Lower leg skin (tissue), 4 donors: ENCODE results near the gene RNASEH2B. TPM values are rescaled to one million over a fixed set of nuclear protein-coding genes. Genes with fewer than 3 reads are reported as not detected.

Source experiments
- DNase-seq, 2 donors: peaks; one replicate each; pipeline ENCODE4 v3.0.0-alpha.2; 2019; ENCODE audit warnings: low spot score in 2 of 2
- H3K4me3 ChIP-seq: fragments of 200-600 bp; sonication (generic); 2 replicates; pipeline ENCODE4 v1.5.1; 2017; ENCODE audit warnings: mild to moderate bottlenecking, low read depth; ENCODE audit not compliant: poor library complexity, severe bottlenecking
- POLR2A ChIP-seq, 2 donors: fragments of 450-650 bp; IDR thresholded peaks; one replicate each; pipeline ENCODE4 v1.6.1; 2016 to 2017; ENCODE audit warnings: antibody characterized with exemption in 2 of 2, mild to moderate bottlenecking in 1 of 2, moderate library complexity in 1 of 2
- WGBS, 2 donors: methylation state at CpG; one replicate each; pipeline ENCODE4 v1.1.5; 2018; 5-methylcytosine and 5-hydroxymethylcytosine counted together
- intact Hi-C: fragments of 100-400 bp; cut with DNase I; formaldehyde crosslinking; loops from one replicate; pipeline ENCODE4 v1.15.0; 2023; ENCODE audit warnings: low total_unique reads
- total RNA-seq, 4 donors: library from RNA; depleted of rRNA; stranded (reverse); fragments of >200 nt; gene quantifications; one replicate each; pipeline ENCODE4 v1.1.0, GENCODE V29; 2016
- TF ChIP-seq, protein P1 (sequence below), 3 donors: fragments of 450-650 bp; IDR thresholded peaks; one replicate each; pipeline ENCODE4 v1.5.1; 2016; ENCODE audit warnings: antibody characterized with exemption in 3 of 3, mild to moderate bottlenecking in 3 of 3, moderate library complexity in 2 of 3

RNASEH2B gene
- total RNA-seq, 4 donors from 2014 or later = 22.8 to 47.9 (median 25.1) TPM

- WGBS, 2 donors = 60 to 71% methylated on average over 22 of the region's 22 CpGs
- intact Hi-C loops = no loop called here
- DNase-seq = no peak
- TF ChIP-seq, protein P1, sequence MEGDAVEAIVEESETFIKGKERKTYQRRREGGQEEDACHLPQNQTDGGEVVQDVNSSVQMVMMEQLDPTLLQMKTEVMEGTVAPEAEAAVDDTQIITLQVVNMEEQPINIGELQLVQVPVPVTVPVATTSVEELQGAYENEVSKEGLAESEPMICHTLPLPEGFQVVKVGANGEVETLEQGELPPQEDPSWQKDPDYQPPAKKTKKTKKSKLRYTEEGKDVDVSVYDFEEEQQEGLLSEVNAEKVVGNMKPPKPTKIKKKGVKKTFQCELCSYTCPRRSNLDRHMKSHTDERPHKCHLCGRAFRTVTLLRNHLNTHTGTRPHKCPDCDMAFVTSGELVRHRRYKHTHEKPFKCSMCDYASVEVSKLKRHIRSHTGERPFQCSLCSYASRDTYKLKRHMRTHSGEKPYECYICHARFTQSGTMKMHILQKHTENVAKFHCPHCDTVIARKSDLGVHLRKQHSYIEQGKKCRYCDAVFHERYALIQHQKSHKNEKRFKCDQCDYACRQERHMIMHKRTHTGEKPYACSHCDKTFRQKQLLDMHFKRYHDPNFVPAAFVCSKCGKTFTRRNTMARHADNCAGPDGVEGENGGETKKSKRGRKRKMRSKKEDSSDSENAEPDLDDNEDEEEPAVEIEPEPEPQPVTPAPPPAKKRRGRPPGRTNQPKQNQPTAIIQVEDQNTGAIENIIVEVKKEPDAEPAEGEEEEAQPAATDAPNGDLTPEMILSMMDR (IDR thresholded peaks at IDR 0.05) = no peak
- TF ChIP-seq POLR2A (IDR thresholded peaks at IDR 0.05) = no peak
- no peak overlapping the region for H3K4me3 ChIP-seq
These were observed 81.4 kb downstream of the RNASEH2B start for GRCh38 chr13:50990818-50991506.

- 65 to 79% methylated on average over 6 of the region's 6 CpGs for WGBS, 2 donors
- no peak for DNase-seq
- intact Hi-C loops = no loop called here
- TF ChIP-seq, protein P1 (IDR thresholded peaks at IDR 0.05) = no peak
- TF ChIP-seq POLR2A (IDR thresholded peaks at IDR 0.05) = no peak
- no peak overlapping the region for H3K4me3 ChIP-seq
These were observed 82.3 kb downstream of the RNASEH2B start for GRCh38 chr13:50991579-50992521.

DNA sequence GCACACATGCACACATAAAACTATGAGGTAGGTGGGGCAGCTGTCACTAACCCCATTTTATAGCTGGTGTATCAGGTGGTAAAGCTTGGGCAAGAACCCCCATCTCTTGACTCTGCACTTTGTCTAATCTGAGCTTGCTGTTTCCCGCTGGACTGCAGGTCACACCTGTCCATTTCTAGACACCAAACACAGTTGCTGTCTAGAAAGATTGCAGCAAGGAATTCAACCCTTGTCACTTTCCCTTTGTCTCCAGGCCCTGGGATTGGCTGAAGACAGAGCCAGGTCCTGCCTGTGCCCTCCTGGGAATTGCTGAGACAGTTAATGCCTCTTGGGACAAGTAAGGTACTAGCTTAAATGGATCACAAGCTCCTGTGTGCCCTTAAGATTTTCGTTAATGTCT lies 83.8 kb downstream of the RNASEH2B start:
- WGBS, 2 donors = 79 to 82% methylated on average over 2 of the region's 2 CpGs
- DNase-seq = no peak
- intact Hi-C loops = no loop called here
- TF ChIP-seq POLR2A (IDR thresholded peaks at IDR 0.05) = no peak
- TF ChIP-seq, protein P1 (IDR thresholded peaks at IDR 0.05) = no peak
- H3K4me3 ChIP-seq = no peak overlapping the region

- no peak overlapping the region for H3K4me3 ChIP-seq
- 41 to 42% methylated on average over 3 of the region's 3 CpGs for WGBS, 2 donors
- intact Hi-C loops = no loop called here
- TF ChIP-seq, protein P1 (IDR thresholded peaks at IDR 0.05) = no peak
- no peak for TF ChIP-seq POLR2A (IDR thresholded peaks at IDR 0.05)
- DNase-seq = no peak
These were observed 84.3 kb downstream of the RNASEH2B start for GRCh38 chr13:50993934-50994333.

DNA sequence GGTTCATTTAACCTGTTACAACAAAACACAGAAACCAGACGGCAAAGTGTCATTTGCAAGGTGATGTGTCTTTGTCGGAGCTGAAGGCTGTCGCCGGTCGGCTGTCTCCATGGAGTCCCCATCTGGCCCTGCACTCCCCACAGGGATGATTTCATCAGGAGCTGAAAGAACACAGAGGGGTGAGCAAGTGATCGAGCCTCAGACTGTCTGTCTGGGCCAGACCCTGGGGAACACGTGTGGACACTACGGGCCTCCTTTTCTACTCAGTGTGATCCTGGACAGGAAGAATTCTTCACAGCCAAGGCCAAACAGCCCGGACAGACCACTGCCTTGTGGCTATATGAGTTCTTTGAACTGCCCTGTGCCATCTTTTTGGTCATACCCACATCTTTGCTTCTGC lies 85.1 kb downstream of the RNASEH2B start:
- intact Hi-C loops = no loop called here
- H3K4me3 ChIP-seq = no peak overlapping the region
- no peak for DNase-seq
- TF ChIP-seq POLR2A (IDR thresholded peaks at IDR 0.05) = no peak
- TF ChIP-seq, protein P1 (IDR thresholded peaks at IDR 0.05) = no peak
- 83 to 94% methylated on average over 9 of the region's 9 CpGs for WGBS, 2 donors
